Gastroesophageal sphincter (tissue), 4 donors: ENCODE results near the gene IRF2. TPM values are rescaled to one million over a fixed set of nuclear protein-coding genes. Genes with fewer than 3 reads are reported as not detected.

Experiments
- ATAC-seq: fragments of 150-250 bp; one replicate; pipeline ENCODE4 v1.9.1; 2016; ENCODE audit warnings: mild to moderate bottlenecking, moderate library complexity
- H3K27ac ChIP-seq, 4 donors: fragments of 200-600 bp; sonication (generic) in 3 of 4; 1 replicate in 3 of 4; 2 replicates in 1 of 4; pipeline ENCODE4 v1.5.1; 2016 to 2019
- H3K27me3 ChIP-seq: fragments of 200-600 bp; sonication (generic); one replicate; pipeline ENCODE4 v1.5.1; 2019
- H3K36me3 ChIP-seq, 2 donors: fragments of 200-600 bp; sonication (generic); one replicate each; pipeline ENCODE4 v1.5.1; 2019; ENCODE audit warnings: control low read depth in 1 of 2
- H3K4me1 ChIP-seq, 3 donors: fragments of 200-600 bp; sonication (generic); 1 replicate in 2 of 3; 2 replicates in 1 of 3; pipeline ENCODE4 v1.5.1; 2016 to 2019; ENCODE audit warnings: control low read depth in 2 of 3
- H3K4me3 ChIP-seq, 2 donors: fragments of 200-600 bp; sonication (generic); one replicate each; pipeline ENCODE4 v1.5.1; 2019; ENCODE audit warnings: mild to moderate bottlenecking in 1 of 2, moderate library complexity in 1 of 2
- H3K9me3 ChIP-seq, 3 donors: fragments of 200-600 bp; sonication (generic); one replicate each; pipeline ENCODE4 v1.5.1; 2017 to 2019; ENCODE audit warnings: control low read depth in 2 of 3
- EP300 ChIP-seq: sonication (generic); formaldehyde crosslinking; IDR thresholded peaks from one replicate; pipeline ENCODE4 v1.6.1; 2017; ENCODE audit warnings: antibody characterized with exemption, mild to moderate bottlenecking
- POLR2A ChIP-seq, 2 donors: fragments of 450-650 bp; IDR thresholded peaks; one replicate each; pipeline ENCODE4 v1.6.1; 2017; ENCODE audit warnings: antibody characterized with exemption in 2 of 2, mild to moderate bottlenecking in 2 of 2, moderate library complexity in 1 of 2
- POLR2AphosphoS5 ChIP-seq: sonication (generic); formaldehyde crosslinking; IDR thresholded peaks from one replicate; pipeline ENCODE4 v1.6.1; 2017; ENCODE audit warnings: antibody characterized with exemption
- WGBS, 2 donors: methylation state at CpG; one replicate each; pipeline ENCODE4 v1.1.5; 2018; ENCODE audit warnings: low coverage in 1 of 2; 5-methylcytosine and 5-hydroxymethylcytosine counted together
- total RNA-seq, 4 donors: library from RNA; depleted of rRNA; stranded (reverse); fragments of >200 nt; gene quantifications; one replicate each; pipeline ENCODE4 v1.1.0, GENCODE V29; 2016
- TF ChIP-seq, protein P1 (sequence below), 4 experiments: fragments of 200-600 bp in 2 of 4; fragments of 450-650 bp in 2 of 4; sonication (generic) in 1 of 4; IDR thresholded peaks; one replicate each; pipeline ENCODE4 v1.5.1; 2017 to 2019; ENCODE audit warnings: antibody characterized with exemption in 4 of 4, mild to moderate bottlenecking in 2 of 4, moderate library complexity in 2 of 4

The IRF2 gene
- total RNA-seq, 4 donors from 2014 or later, result 34.1 to 41.7 (median 35.4) TPM

- H3K36me3 ChIP-seq, result no peaks in the 10 kb centered on the region
- no peaks in the 10 kb centered on the region for H3K27me3 ChIP-seq
- H3K4me1 ChIP-seq, result peaks cover 0 to 66% (median 2%) of the 10 kb centered on the region in 3 donors
- TF ChIP-seq EP300 (no peak), POLR2A (IDR thresholded peaks at IDR 0.05) (no peak), POLR2AphosphoS5 (no peak)
- TF ChIP-seq, protein P1, sequence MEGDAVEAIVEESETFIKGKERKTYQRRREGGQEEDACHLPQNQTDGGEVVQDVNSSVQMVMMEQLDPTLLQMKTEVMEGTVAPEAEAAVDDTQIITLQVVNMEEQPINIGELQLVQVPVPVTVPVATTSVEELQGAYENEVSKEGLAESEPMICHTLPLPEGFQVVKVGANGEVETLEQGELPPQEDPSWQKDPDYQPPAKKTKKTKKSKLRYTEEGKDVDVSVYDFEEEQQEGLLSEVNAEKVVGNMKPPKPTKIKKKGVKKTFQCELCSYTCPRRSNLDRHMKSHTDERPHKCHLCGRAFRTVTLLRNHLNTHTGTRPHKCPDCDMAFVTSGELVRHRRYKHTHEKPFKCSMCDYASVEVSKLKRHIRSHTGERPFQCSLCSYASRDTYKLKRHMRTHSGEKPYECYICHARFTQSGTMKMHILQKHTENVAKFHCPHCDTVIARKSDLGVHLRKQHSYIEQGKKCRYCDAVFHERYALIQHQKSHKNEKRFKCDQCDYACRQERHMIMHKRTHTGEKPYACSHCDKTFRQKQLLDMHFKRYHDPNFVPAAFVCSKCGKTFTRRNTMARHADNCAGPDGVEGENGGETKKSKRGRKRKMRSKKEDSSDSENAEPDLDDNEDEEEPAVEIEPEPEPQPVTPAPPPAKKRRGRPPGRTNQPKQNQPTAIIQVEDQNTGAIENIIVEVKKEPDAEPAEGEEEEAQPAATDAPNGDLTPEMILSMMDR (IDR thresholded peaks at IDR 0.05), result no peak
- 93 to 95% methylated on average over 2 of the region's 2 CpGs for WGBS, 2 donors
- H3K4me3 ChIP-seq, result no peak overlapping the region
- no peak for ATAC-seq
- no peaks in the 10 kb centered on the region for H3K9me3 ChIP-seq
- no peak overlapping the region for H3K27ac ChIP-seq
Measured at GRCh38 chr4:184463158-184463557, 11.2 kb downstream of the IRF2 start.

GRCh38 chr4:184462724-184463123 is 11.6 kb downstream of the IRF2 start:
- H3K4me3 ChIP-seq, result no peak overlapping the region
- H3K27me3 ChIP-seq, result no peaks in the 10 kb centered on the region
- no peak for ATAC-seq
- H3K9me3 ChIP-seq, result no peaks in the 10 kb centered on the region
- 56 to 95% methylated on average over 2 of the region's 2 CpGs for WGBS, 2 donors
- H3K4me1 ChIP-seq, result peaks cover 0 to 66% (median 2%) of the 10 kb centered on the region in 3 donors
- no peak for TF ChIP-seq EP300
- TF ChIP-seq, protein P1 (IDR thresholded peaks at IDR 0.05), result no peak
- no peak for TF ChIP-seq POLR2AphosphoS5
- no peak for TF ChIP-seq POLR2A (IDR thresholded peaks at IDR 0.05)
- no peak overlapping the region for H3K27ac ChIP-seq
- H3K36me3 ChIP-seq, result no peaks in the 10 kb centered on the region

DNA sequence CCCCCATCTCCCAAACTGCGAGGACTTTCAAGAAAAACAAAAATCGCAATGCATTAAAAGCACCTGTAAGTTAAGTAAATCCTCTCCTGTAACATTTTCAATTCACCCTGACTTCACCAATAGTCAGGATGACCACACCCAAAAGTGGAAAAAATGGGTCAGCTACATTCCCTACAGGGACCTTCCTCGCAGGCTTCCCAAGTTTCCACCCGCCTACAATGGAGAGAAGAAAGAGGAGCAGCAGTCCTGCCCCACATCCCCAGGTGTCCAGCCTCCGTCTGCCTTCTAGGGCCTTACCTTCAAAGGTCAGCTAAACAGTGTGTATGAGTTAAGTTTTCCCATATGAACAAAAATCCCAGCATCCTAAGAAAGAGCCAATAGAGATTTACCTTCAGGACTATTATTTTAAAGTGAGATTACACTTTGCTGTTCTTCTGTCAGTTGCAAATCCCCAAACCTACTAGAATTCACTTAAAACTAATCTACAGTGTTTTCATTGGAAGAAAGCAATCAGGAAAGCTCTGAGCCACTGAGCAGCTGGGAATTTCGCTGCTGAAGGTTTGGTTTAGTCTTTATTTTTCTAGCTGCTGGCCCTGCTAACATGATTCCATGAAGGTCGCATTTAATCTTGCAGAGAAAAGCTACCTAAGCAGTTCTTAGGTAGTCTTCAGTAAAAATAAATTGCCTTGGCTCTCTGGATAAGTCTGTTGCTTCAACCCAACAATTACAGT is 12.5 kb downstream of the IRF2 start:
- TF ChIP-seq, protein P1 (IDR thresholded peaks at IDR 0.05), result no peak
- TF ChIP-seq POLR2AphosphoS5 (no peak), EP300 (no peak), POLR2A (IDR thresholded peaks at IDR 0.05) (no peak)
- peaks cover 0 to 2% of the 10 kb centered on the region in 2 donors for H3K36me3 ChIP-seq
- no peak for ATAC-seq
- H3K4me1 ChIP-seq, result peaks cover 0 to 66% (median 2%) of the 10 kb centered on the region in 3 donors
- no peaks in the 10 kb centered on the region for H3K9me3 ChIP-seq
- 69 to 80% methylated on average over 5 to 7 of the region's 7 CpGs for WGBS, 2 donors
- no peaks in the 10 kb centered on the region for H3K27me3 ChIP-seq
- no peak overlapping the region for H3K4me3 ChIP-seq
- no peak overlapping the region for H3K27ac ChIP-seq

- 67 to 80% methylated on average over 12 of the region's 13 CpGs for WGBS, 2 donors
- Histone ChIP-seq H3K9me3 (no peaks in the 10 kb centered on the region), H3K27ac (no peak overlapping the region), H3K27me3 (no peaks in the 10 kb centered on the region), H3K36me3 (peaks cover 0 to 7% of the 10 kb centered on the region in 2 donors), H3K4me1 (peaks cover 0 to 70% (median 2%) of the 10 kb centered on the region in 3 donors), H3K4me3 (no peak overlapping the region)
- TF ChIP-seq EP300 (no peak), POLR2A (IDR thresholded peaks at IDR 0.05) (no peak), POLR2AphosphoS5 (no peak)
- TF ChIP-seq, protein P1 (IDR thresholded peaks at IDR 0.05), result no peak
- no peak for ATAC-seq
Measured at GRCh38 chr4:184460499-184461285, 13.7 kb downstream of the IRF2 start.
